Naive thymus-derived CD8-positive, alpha-beta T cell (primary cell): ENCODE data around the gene CRLF2. TPM values are rescaled to one million over a fixed set of nuclear protein-coding genes. Genes with fewer than 3 reads are reported as not detected.
A peak's percentile ranks its signal among the peaks of the same experiment; 100 is the strongest.
"Not testable (repeated sequence)": the region's sequence is repeated elsewhere in the genome, so short reads cannot be mapped to it uniquely, and the experiment has no call there.

Experiments
- ATAC-seq, 2 donors: fragments of 150-1000 bp; cut with Tn5 transposase in 1 of 2; sonication (Bioruptor Pico), chemical (Tn5 transposase) in 1 of 2; 1 replicate in 1 of 2; 2 replicates in 1 of 2; pipeline ENCODE4 v1.10.0; 2021; ENCODE audit warnings: mild to moderate bottlenecking in 2 of 2, moderate library complexity in 2 of 2
- POLR2A ChIA-PET: fragments of 350-600 bp; sonication (Branson Sonifier 250); formaldehyde crosslinking; loops from one replicate; lab custom pipeline; 2021; ENCODE audit warnings: antibody characterized with exemption; lab: Charles Lee
- DNase-seq, 10 donors: peaks; one replicate each; pipeline versions ENCODE4 v3.0.0 to v3.0.0-alpha.2; 2020 to 2022
- H3K27ac Mint-ChIP-seq, 10 donors: one replicate each; pipeline ENCODE4 v1.8.0; 2020 to 2022; ENCODE audit warnings: mild to moderate bottlenecking in 10 of 10, mixed read lengths in 10 of 10, moderate library complexity in 4 of 10, inconsistent platforms in 1 of 10
- H3K27me3 Mint-ChIP-seq, 5 donors: one replicate each; pipeline ENCODE4 v1.8.0; 2021 to 2022; ENCODE audit warnings: mixed read lengths in 5 of 5
- H3K36me3 Mint-ChIP-seq, 3 donors: one replicate each; pipeline ENCODE4 v1.8.0; 2020 to 2022; ENCODE audit warnings: mixed read lengths in 3 of 3, mild to moderate bottlenecking in 2 of 3, inconsistent platforms in 1 of 3
- H3K4me1 Mint-ChIP-seq, 4 donors: one replicate each; pipeline ENCODE4 v1.8.0; 2021 to 2022; ENCODE audit warnings: mixed read lengths in 4 of 4
- H3K4me3 Mint-ChIP-seq, 10 donors: one replicate each; pipeline ENCODE4 v1.8.0; 2020 to 2022; ENCODE audit warnings: mild to moderate bottlenecking in 10 of 10, mixed read lengths in 10 of 10, moderate library complexity in 6 of 10, inconsistent platforms in 1 of 10
- H3K9me3 Mint-ChIP-seq, 9 donors: one replicate each; pipeline ENCODE4 v1.8.0; 2020 to 2022; ENCODE audit warnings: mixed read lengths in 9 of 9, mild to moderate bottlenecking in 3 of 9, inconsistent platforms in 1 of 9, moderate library complexity in 1 of 9
- polyA plus RNA-seq, 3 donors: library from polyadenylated mRNA; unstranded; fragments of 300-500 nt; fragmentation: Illumina TruSeq; gene quantifications; one replicate each; pipeline ENCODE4 v1.2.3, GENCODE V29; 2021
- total RNA-seq, 8 experiments: library from RNA in 2 of 8; stranded (reverse) in 2 of 8; gene quantifications; one replicate each; pipeline ENCODE4 v1.2.3 and lab custom pipeline; 2021 to 2026

CRLF2 gene
- total and polyA plus RNA-seq, 5 experiments from 2014 or later: not detected

DNA sequence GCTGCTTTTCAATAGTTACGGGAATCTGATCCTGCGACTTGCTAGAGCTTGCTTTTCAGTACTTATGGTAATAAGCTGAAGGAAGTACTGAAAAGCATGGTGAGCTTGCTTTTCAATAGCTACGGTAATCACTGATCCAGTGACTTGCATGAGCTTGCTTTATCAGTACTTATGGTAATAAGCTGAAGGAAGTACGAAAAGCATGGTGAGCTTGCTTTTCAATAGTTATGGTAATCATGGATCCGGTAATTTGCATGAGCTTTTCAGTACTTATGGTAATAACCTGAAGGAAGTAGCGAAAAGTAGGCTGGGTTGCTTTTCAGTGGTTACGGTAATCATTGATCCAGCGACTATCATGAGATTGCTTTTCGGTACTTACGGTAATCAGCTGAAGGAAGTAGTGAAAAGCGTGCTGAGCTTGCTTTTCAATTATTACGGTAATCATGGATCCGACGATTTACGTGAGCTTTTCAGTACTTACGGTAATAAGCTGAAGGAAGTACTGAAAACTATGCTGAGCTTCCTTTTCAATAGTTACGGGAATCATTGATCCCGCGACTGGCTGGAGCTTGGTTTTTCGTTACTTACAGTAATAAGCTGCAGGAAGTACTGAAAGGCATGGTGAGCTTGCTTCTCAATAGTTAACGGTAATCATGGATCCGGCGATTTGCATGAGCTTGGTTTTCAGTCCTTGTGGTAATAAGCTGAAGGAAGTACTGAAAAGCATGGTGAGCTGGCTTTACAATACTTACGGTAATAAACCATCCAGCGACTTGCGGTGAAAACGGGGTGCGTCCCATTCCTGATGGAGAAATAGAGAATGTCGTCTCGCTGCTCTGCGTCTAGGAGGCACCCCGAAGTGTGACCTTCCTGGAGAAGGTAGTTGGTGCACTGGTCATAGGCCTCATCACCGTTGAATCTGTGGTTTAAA lies 6.5 kb downstream of the CRLF2 start:
- Mint-ChIP-seq H3K27me3 (peaks cover 0 to 11% (median 3%) of the 10 kb centered on the region in 5 donors), H3K9me3 (peaks cover 0 to 6% (median 0%) of the 10 kb centered on the region in 9 donors), H3K4me1 (peaks cover 10 to 51% (median 28%) of the 10 kb centered on the region in 4 donors), H3K4me3 (peak overlapping the region; percentile 61 to 86 (median 80)), H3K27ac (peak overlapping the region in 3 of 10 donors; percentile 2 to 58 (median 27)), H3K36me3 (no peaks in the 10 kb centered on the region)
- DNase-seq (peak in 6 of 10 donors; percentile 23 to 62 (median 48)), ATAC-seq (peak; percentile 60 to 68)
- POLR2A ChIA-PET: no interaction called here

DNA sequence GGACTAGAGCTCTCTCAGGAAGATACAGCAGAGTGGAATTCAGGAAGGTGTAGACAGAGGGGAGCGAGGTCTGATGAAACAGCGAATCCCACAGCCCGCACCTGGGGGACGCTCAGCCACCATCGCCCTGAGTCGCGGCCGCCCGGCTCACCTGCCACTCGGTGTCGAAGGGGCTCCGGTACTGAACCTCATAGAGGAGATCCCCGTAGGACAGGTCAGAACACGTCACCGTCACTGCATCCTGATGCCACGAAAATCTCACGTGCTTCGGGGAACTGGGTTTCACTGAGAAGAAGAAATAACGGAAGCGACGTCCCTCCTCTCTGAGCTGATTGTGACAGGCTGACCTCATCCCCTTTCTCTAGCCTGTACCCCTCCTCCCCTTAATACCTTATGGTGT lies 10.2 kb downstream of the CRLF2 start:
- H3K27ac Mint-ChIP-seq: no peak overlapping the region

GRCh38 chrX:1196436-1196835 lies 16.0 kb downstream of the CRLF2 start:
- ATAC-seq (no peak), DNase-seq (peak in 1 of 10 donors; percentile 3)
- Mint-ChIP-seq H3K4me3 (no peak overlapping the region), H3K27ac (no peak overlapping the region), H3K36me3 (no peaks in the 10 kb centered on the region), H3K4me1 (no peaks in the 10 kb centered on the region), H3K27me3 (peaks cover 0 to 12% (median 4%) of the 10 kb centered on the region in 5 donors), H3K9me3 (peaks cover 0 to 2% (median 0%) of the 10 kb centered on the region in 9 donors)
- POLR2A ChIA-PET: no interaction called here

More for the DNA sequence above, 10.2 kb downstream of the CRLF2 start:
- DNase-seq (no peak), ATAC-seq (no peak)
- peaks cover 0 to 3% (median 0%) of the 10 kb centered on the region in 5 donors for H3K27me3 Mint-ChIP-seq
- H3K36me3 Mint-ChIP-seq: no peaks in the 10 kb centered on the region
- peaks cover 5 to 20% (median 13%) of the 10 kb centered on the region in 4 donors for H3K4me1 Mint-ChIP-seq
- no peaks in the 10 kb centered on the region for H3K9me3 Mint-ChIP-seq
- no peak overlapping the region for H3K4me3 Mint-ChIP-seq
- POLR2A ChIA-PET: no interaction called here

- H3K27ac Mint-ChIP-seq, H3K9me3 Mint-ChIP-seq, H3K36me3 Mint-ChIP-seq, ATAC-seq, H3K4me1 Mint-ChIP-seq, H3K4me3 Mint-ChIP-seq, POLR2A ChIA-PET: not testable (repeated sequence)
- peak in 1 of 10 donors; percentile 5 for DNase-seq
- peaks cover 0 to 19% (median 3%) of the 10 kb centered on the region in 5 donors for H3K27me3 Mint-ChIP-seq
Observed at GRCh38 chrX:1192196-1192595, 20.3 kb downstream of the CRLF2 start.

- no peak overlapping the region for H3K27ac Mint-ChIP-seq
- H3K4me3 Mint-ChIP-seq: no peak overlapping the region
- POLR2A ChIA-PET: no interaction called here
- no peaks in the 10 kb centered on the region for H3K36me3 Mint-ChIP-seq
- ATAC-seq (no peak), DNase-seq (peak in 1 of 10 donors; percentile 14)
- H3K9me3 Mint-ChIP-seq: peaks cover 0 to 2% (median 0%) of the 10 kb centered on the region in 9 donors
- H3K4me1 Mint-ChIP-seq: peaks cover 0 to 2% (median 0%) of the 10 kb centered on the region in 4 donors
- peaks cover 0 to 19% (median 3%) of the 10 kb centered on the region in 5 donors for H3K27me3 Mint-ChIP-seq
Observed at GRCh38 chrX:1190596-1191145, 21.8 kb downstream of the CRLF2 start.

GRCh38 chrX:1185561-1185960 lies 26.9 kb downstream of the CRLF2 start:
- no peak for ATAC-seq
- Mint-ChIP-seq H3K27me3 (peaks cover 0 to 2% (median 0%) of the 10 kb centered on the region in 5 donors), H3K36me3 (no peaks in the 10 kb centered on the region), H3K9me3 (no peaks in the 10 kb centered on the region), H3K4me1 (no peaks in the 10 kb centered on the region), H3K27ac (no peak overlapping the region), H3K4me3 (no peak overlapping the region)
- peak in 1 of 10 donors; percentile 11 for DNase-seq
- POLR2A ChIA-PET: no interaction called here

DNA sequence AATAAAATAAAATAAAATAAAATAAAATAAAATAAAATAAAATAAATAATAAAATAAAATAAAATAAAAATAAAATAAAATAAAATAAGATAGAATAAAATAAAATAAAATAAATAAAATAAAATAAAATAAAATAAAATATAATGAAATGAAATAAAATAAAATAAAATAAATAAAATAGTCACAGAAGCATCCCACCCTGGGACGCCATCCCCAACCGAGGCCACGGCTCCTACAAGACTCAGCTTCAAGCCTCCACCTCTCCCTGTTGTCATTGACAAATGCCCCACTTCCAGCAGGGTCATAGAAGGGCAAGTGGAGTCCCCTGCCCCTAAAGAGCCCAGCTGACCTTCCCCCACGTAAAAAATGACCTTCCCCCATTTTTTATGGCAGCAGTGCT lies 30.2 kb downstream of the CRLF2 start:
- no peaks in the 10 kb centered on the region for H3K36me3 Mint-ChIP-seq
- peaks cover 0 to 2% (median 0%) of the 10 kb centered on the region in 5 donors for H3K27me3 Mint-ChIP-seq
- no peaks in the 10 kb centered on the region for H3K4me1 Mint-ChIP-seq
- POLR2A ChIA-PET: no interaction called here
- no peak overlapping the region for H3K4me3 Mint-ChIP-seq
- no peaks in the 10 kb centered on the region for H3K9me3 Mint-ChIP-seq
- ATAC-seq (no peak), DNase-seq (no peak)
- no peak overlapping the region for H3K27ac Mint-ChIP-seq

- POLR2A ChIA-PET: not testable (repeated sequence)
Observed at GRCh38 chrX:1181661-1182060, 30.8 kb downstream of the CRLF2 start.

DNA sequence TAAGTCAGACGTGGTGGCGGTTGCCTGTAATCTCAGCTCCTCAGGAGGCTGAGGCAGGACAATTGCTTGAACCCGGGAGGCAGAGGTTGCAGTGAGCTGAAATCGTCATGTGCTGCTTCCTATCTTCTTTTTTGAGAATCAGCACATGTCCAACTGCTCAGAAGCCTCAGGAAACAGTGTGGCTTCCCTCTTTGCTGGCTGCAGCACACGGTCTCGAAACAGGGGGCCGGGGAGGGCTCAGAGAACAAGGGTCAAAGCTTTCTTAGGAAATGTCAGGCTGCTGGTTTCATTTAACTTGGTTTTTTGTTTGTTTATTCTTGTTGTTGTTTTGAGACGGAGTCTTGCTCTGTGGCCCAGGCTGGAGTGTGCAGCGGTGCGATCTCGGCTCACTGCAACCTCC lies 31.3 kb downstream of the CRLF2 start:
- peaks cover 0 to 3% (median 0%) of the 10 kb centered on the region in 4 donors for H3K4me1 Mint-ChIP-seq
- H3K9me3 Mint-ChIP-seq: no peaks in the 10 kb centered on the region
- POLR2A ChIA-PET: no interaction called here
- H3K4me3 Mint-ChIP-seq: no peak overlapping the region
- no peaks in the 10 kb centered on the region for H3K36me3 Mint-ChIP-seq
- ATAC-seq (peak in 1 of 2 donors; percentile 32), DNase-seq (peak in 1 of 10 donors; percentile 22)
- H3K27me3 Mint-ChIP-seq: peaks cover 0 to 2% (median 0%) of the 10 kb centered on the region in 5 donors
- H3K27ac Mint-ChIP-seq: no peak overlapping the region

More at GRCh38 chrX:1181661-1182060, 30.8 kb downstream of the CRLF2 start:
- H3K4me1 Mint-ChIP-seq, H3K4me3 Mint-ChIP-seq, ATAC-seq, H3K27ac Mint-ChIP-seq, DNase-seq, H3K36me3 Mint-ChIP-seq, H3K27me3 Mint-ChIP-seq, H3K9me3 Mint-ChIP-seq: not testable (repeated sequence)

DNA sequence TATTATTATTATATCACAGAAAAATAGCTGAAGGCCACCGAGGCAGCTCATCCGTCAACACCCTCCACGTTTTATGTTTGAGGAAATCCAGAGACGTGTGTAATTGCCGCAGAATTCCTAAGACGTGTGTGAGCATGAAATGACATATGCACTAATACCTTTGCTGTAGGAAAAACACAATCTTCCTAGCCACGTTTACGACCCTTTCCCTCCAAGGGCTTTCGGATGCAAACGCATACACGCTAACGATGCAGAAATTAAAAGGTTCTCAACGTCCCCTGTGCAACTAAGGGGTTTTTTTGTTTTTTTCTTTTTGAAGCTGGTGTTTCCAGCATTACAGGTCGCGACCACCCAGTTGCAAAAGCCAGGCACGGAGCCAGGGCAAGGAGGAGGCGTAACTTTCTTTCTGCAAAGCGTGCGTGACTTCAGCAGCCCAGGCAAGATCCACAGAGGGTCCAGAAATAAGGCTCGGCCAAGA lies 33.8 kb downstream of the CRLF2 start:
- Mint-ChIP-seq H3K4me1 (peaks cover 0 to 4% (median 0%) of the 10 kb centered on the region in 4 donors), H3K9me3 (no peaks in the 10 kb centered on the region), H3K36me3 (no peaks in the 10 kb centered on the region), H3K27ac (no peak overlapping the region), H3K4me3 (peak overlapping the region in 1 of 10 donors; percentile 40), H3K27me3 (peaks cover 0 to 2% (median 0%) of the 10 kb centered on the region in 5 donors)
- DNase-seq (peak in 3 of 10 donors; percentile 70 to 75 (median 73)), ATAC-seq (peak in 1 of 2 donors; percentile 32)
- POLR2A ChIA-PET: no interaction called here

DNA sequence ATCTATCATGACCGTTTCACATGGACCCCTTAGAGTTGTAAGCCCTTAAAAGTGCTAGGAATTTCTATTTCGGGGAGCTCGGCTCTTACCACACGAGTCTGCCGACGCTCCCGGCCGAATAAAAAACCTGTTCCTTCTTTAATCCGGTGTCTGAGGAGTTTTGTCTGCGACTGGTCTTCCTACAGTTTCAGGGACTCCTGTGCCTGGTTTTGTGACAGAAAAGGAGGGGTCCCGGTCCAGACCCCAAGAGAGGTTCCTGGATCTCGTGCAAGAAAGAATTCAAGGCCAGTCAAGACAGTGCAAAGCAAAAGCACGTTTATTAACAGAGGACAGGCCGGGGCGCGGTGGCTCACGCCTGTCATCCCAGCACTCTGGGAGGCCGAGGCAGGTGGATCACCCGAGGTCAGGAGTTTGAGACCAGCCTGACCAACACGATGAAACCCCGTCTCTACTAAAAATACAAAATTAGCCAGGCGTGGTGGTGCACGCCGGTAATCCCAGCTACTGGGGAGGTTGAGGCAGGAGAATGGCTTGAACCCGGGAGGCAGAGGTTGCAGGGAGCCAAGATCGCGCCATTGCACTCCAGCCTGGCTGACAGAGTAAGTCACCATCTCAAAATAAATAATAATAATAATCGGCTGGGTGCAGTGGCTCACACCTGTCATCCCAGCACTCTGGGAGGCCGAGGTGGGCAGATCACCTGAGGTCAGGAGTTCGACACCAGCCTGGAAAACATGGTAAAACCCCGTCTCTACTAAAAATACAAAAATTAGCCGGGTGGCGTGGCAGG lies 35.7 kb downstream of the CRLF2 start:
- H3K4me1 Mint-ChIP-seq, POLR2A ChIA-PET, H3K36me3 Mint-ChIP-seq, H3K9me3 Mint-ChIP-seq, H3K27me3 Mint-ChIP-seq: not testable (repeated sequence)
- DNase-seq (peak in 2 of 10 donors; percentile 41 to 48), ATAC-seq (peak in 1 of 2 donors; percentile 25)
- peak overlapping the region in 1 of 10 donors; percentile 91 for H3K27ac Mint-ChIP-seq
- H3K4me3 Mint-ChIP-seq: peak overlapping the region in 1 of 10 donors; percentile 70
